HG02610 (cell line): ENCODE measurements around the gene VCX3A.
"Not testable (repeated sequence)": the region's sequence is repeated elsewhere in the genome, so short reads cannot be mapped to it uniquely, and the experiment has no call there.

Experiments used
- ATAC-seq: cut with Tn5 transposase; IDR thresholded peaks from one replicate; pipeline ENCODE4 v1.9.1; 2021; ENCODE audit warnings: mild to moderate bottlenecking, moderate library complexity; ENCODE audit not compliant: unreplicated experiment

VCX3A gene

GRCh38 chrX:6535018-6535417 is at the start of gene VCX3A:
Gene VCX3A (minus strand): TSS chrX:6535118. CDS start chrX:6534497, 621 bp downstream.
- not testable (repeated sequence) for ATAC-seq

GRCh38 chrX:6574762-6575161 is 39.8 kb upstream of the VCX3A start:
- no peak for ATAC-seq

GRCh38 chrX:6568031-6568430 is 33.1 kb upstream of the VCX3A start:
- ATAC-seq: no peak

GRCh38 chrX:6558979-6559378 is 24.1 kb upstream of the VCX3A start:
- no peak for ATAC-seq

GRCh38 chrX:6557690-6558089 is 22.8 kb upstream of the VCX3A start:
- no peak for ATAC-seq

- ATAC-seq: no peak
These were observed 16.1 kb upstream of the VCX3A start for GRCh38 chrX:6550999-6551398.

- no peak for ATAC-seq
These were observed 10.8 kb upstream of the VCX3A start for GRCh38 chrX:6545712-6546111.

GRCh38 chrX:6526564-6527136 is 8.3 kb downstream of the VCX3A start:
- ATAC-seq: no peak

GRCh38 chrX:6517376-6517775 is 17.5 kb downstream of the VCX3A start:
- no peak for ATAC-seq

GRCh38 chrX:6506444-6506843 is 28.5 kb downstream of the VCX3A start:
- ATAC-seq: no peak

- ATAC-seq: no peak
These were observed 29.0 kb downstream of the VCX3A start for GRCh38 chrX:6505960-6506359.

GRCh38 chrX:6500719-6501118 is 34.2 kb downstream of the VCX3A start:
- ATAC-seq: no peak

GRCh38 chrX:6498324-6498723 is 36.6 kb downstream of the VCX3A start:
- no peak for ATAC-seq
